DMS153 (cell line): ENCODE data around the gene UBAP1.
"Not testable (repeated sequence)": the region's sequence is repeated elsewhere in the genome, so short reads cannot be mapped to it uniquely, and the experiment has no call there.

Source experiments
- DNase-seq: peaks from one replicate; lab custom pipeline; 2025; lab: John Stamatoyannopoulos, UW

Gene UBAP1

GRCh38 chr9:34178436-34179212, at the start of gene UBAP1:
TSS of gene UBAP1 (plus strand) at chr9:34179043. CDS start at chr9:34220915, 41,872 bp downstream.
- peak; percentile 93 for DNase-seq

DNA sequence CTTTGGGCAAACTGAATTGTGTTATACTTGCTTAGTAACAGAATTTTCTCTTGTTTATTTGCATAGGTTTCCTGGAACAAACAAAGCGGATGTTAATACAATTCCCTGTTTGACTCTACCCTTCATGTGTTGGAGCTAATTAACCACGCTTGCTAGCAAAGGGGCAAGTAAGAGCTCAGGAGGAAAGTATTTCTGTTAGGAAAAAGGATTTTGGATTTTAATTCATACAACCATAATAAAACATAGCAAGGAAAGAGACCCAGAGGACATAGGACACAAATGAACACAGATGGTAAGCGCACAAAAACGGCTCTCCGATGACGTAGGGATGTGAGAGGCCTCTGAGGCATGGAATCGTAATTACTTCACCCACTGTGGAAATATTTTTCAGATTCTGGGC, 47.3 kb upstream of the UBAP1 start:
- no peak for DNase-seq

GRCh38 chr9:34133436-34133949, 45.4 kb upstream of the UBAP1 start:
- no peak for DNase-seq

GRCh38 chr9:34134521-34134920, 44.3 kb upstream of the UBAP1 start:
- DNase-seq: no peak

GRCh38 chr9:34138644-34139043, 40.2 kb upstream of the UBAP1 start:
- DNase-seq: not testable (repeated sequence)

GRCh38 chr9:34139477-34140146, 39.2 kb upstream of the UBAP1 start:
- no peak for DNase-seq

DNA sequence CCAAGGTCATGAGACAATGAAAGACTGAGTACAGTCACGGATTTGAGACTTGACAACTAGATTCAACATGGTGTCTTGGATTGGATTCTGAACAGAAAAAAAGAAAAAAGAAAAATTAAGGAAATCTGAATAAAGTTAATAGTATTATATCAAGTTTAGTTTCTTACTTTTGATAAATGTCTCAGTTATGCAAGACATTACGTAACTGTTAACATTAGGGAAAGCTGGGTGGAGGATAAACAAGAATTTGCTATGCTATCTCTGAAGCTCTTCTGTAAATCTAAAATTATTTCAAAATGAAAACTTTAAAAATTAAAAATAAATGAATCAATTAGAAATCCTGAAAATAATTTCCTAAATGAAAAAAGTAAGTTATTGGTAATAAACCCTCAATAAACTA, 38.0 kb upstream of the UBAP1 start:
- no peak for DNase-seq

- no peak for DNase-seq
These were observed 35.7 kb upstream of the UBAP1 start for GRCh38 chr9:34143116-34143515.

GRCh38 chr9:34145165-34145564, 33.7 kb upstream of the UBAP1 start:
- no peak for DNase-seq

DNA sequence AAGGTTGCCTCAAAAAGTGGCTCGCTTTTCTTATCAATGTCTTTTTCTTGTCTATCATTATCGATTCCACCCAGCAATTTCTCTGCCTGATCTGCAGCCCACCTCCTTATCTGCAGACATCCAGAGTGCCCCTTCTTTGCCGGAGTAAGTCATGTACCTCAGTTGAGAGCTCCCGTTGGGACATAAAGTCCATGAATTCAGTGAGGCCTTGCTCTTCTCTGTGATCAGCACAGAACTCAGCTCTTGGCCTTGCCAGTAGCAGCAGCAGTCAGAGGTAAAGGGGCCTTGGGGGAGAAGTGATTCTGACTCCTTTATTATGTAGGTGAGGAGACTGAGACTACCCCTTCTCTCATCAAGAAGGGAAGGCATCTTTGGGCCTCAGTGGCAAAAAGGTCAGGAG, 27.4 kb upstream of the UBAP1 start:
- DNase-seq: no peak

- no peak for DNase-seq
These were observed 24.8 kb upstream of the UBAP1 start for GRCh38 chr9:34154057-34154456.

GRCh38 chr9:34157318-34157717, 21.5 kb upstream of the UBAP1 start:
- no peak for DNase-seq

DNA sequence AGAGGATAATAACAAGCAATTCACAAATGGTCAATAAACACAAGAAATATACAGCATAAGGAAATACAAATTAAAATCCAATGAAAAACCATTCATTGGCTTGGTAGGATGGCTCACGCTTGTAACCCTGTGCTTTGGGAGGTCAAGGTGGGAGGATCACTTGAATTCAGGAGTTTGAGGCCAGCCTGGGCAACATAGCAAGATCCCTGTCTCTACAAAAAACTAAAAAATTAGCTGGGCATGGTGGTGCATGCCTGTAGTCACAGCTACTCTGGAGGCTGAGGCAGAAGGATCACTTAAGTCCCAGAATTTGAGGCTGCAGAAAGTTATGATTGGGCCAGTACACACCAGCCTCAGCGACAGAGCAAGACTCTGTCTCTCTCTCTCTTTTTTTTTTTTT, 20.9 kb upstream of the UBAP1 start:
- DNase-seq: no peak

- peak; percentile 70 for DNase-seq
These were observed 20.4 kb upstream of the UBAP1 start for GRCh38 chr9:34158362-34158869.

GRCh38 chr9:34163434-34163833, 15.4 kb upstream of the UBAP1 start:
- no peak for DNase-seq

- DNase-seq: no peak
These were observed 9.7 kb upstream of the UBAP1 start for GRCh38 chr9:34169125-34169524.

DNA sequence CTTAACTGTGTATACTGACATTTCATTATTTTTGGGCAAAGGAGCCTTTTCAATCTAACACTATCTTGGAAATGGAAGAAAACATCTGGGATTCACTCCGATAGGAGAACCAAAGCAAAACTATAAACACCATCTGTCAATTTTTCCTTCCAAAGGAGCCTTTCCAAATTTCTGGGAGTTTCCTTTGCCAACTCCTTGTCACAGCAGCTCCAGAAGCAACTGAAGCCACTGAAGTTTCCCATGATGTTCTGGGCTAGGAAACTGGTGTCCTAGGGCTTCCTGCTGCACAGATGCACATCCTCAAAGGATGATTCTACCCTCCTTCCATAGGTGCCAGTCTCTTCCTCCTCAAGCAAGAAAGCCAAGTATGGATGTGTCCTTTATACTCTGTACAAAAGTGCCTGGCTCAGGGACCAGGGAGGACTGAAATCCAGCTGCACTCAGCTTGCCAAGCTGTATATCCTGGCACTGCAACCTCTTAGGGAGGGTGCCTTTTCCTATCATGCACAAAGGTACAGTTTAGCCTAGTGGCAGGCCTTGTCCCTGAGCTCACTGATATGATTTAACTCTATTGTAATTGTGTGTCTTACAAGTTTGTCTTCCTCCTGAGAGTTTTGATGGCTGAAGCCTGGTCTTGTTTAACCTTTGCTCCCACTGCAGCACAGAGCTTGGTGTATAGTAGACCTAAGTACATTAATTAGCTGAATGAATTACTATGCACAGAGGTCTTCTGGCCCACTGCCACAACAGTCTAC, 8.4 kb upstream of the UBAP1 start:
- DNase-seq: no peak

- no peak for DNase-seq
These were observed 6.9 kb upstream of the UBAP1 start for GRCh38 chr9:34171753-34172535.

DNA sequence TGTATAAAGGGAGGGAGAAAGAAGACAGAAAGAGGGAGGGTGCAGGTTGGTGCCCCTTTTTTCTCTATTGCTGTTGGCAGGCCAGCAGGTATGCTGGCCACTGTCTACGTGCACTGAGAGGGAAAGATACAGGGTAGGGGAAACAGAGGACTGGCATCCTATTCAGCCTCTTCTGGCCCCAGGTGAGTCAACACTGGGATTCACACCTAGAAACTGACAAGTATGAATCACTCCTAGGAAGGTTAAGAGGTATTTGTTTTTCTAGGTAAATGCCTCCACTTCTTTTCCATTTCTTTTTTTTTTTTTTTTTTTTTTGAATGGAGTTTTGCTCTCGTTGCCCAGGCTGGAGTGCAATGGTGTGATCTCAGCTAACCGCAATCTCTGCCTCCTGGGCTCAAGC, 2.8 kb upstream of the UBAP1 start:
- no peak for DNase-seq

- no peak for DNase-seq
These were observed 1.0 kb upstream of the UBAP1 start for GRCh38 chr9:34177593-34178435.
